HEK293 (cell line): ENCODE results near the gene MCM6.

Source experiments
- CTCF ChIA-PET: fragments of 350-600 bp; formaldehyde crosslinking; extraction: SDS; loops from one replicate; lab custom pipeline; 2021; ENCODE audit warnings: antibody characterized with exemption; lab: Yijun Ruan, JAX
- POLR2A ChIA-PET: fragments of 300-600 bp; formaldehyde crosslinking; extraction: SDS; loops from one replicate; lab custom pipeline; 2020; ENCODE audit warnings: antibody characterized with exemption, inconsistent platforms; lab: Yijun Ruan, JAX
- H3K27ac ChIP-seq: fragments of 200-500 bp; sonication (Bioruptor generic); 2 replicates; pipeline ENCODE4 v1.5.1; 2014; ENCODE audit warnings: low read depth, low read length, control low read depth, inconsistent platforms; ENCODE audit errors: extremely low read depth
- H3K36me3 ChIP-seq, 2 experiments: fragments of 200-500 bp in 1 of 2; sonication (Bioruptor generic) in 1 of 2; 1 replicate in 1 of 2; 2 replicates in 1 of 2; pipeline ENCODE4 v1.5.1; 2014 to 2017; ENCODE audit warnings: inconsistent platforms in 2 of 2, low read length in 2 of 2; ENCODE audit not compliant: control insufficient read depth in 2 of 2, insufficient read depth in 1 of 2
- H3K4me1 ChIP-seq: fragments of 200-500 bp; sonication (Bioruptor generic); 2 replicates; pipeline ENCODE4 v1.5.1; 2014; ENCODE audit warnings: mild to moderate bottlenecking, low read length, inconsistent platforms; ENCODE audit not compliant: control insufficient read depth, insufficient read depth
- H3K4me3 ChIP-seq: 2 replicates; pipeline ENCODE4 v1.5.1; 2011; ENCODE audit warnings: low read depth, mild to moderate bottlenecking, control low read depth, low read length, moderate library complexity
- H3K9me3 ChIP-seq: fragments of 200-500 bp; sonication (Bioruptor generic); 2 replicates; pipeline ENCODE4 v1.5.1; 2014; ENCODE audit warnings: low read depth, low read length, inconsistent platforms; ENCODE audit not compliant: control insufficient read depth, insufficient read depth
- GFI1B ChIP-seq: fragments of 450-650 bp; formaldehyde crosslinking; IDR thresholded peaks from 2 replicates; pipeline ENCODE4 v1.5.1; 2016; ENCODE audit warnings: missing biosample characterization, missing genetic modification characterization
- ZNF146 ChIP-seq: fragments of 450-650 bp; formaldehyde crosslinking; IDR thresholded peaks from 2 replicates; pipeline ENCODE4 v1.5.1; 2016; ENCODE audit warnings: missing biosample characterization, missing genetic modification characterization
- ZNF292 ChIP-seq: fragments of 450-650 bp; formaldehyde crosslinking; IDR thresholded peaks from 2 replicates; pipeline ENCODE4 v1.5.1; 2016; ENCODE audit warnings: low read depth, missing biosample characterization, missing genetic modification characterization, borderline replicate concordance
- ZNF426 ChIP-seq: fragments of 450-650 bp; formaldehyde crosslinking; IDR thresholded peaks from 2 replicates; pipeline ENCODE4 v1.5.1; 2017; ENCODE audit warnings: missing biosample characterization, missing genetic modification characterization, mild to moderate bottlenecking, inconsistent platforms, moderate library complexity
- ZNF76 ChIP-seq: fragments of 450-650 bp; formaldehyde crosslinking; IDR thresholded peaks from 2 replicates; pipeline ENCODE4; 2016; ENCODE audit warnings: low read depth, missing biosample characterization, missing genetic modification characterization, borderline replicate concordance
- ZNF792 ChIP-seq: fragments of 450-650 bp; formaldehyde crosslinking; IDR thresholded peaks from 2 replicates; pipeline ENCODE4 v1.5.1; 2016; ENCODE audit warnings: missing biosample characterization, missing genetic modification characterization
- TF ChIP-seq, protein P1 (sequence below): fragments of 450-650 bp; formaldehyde crosslinking; IDR thresholded peaks from 2 replicates; pipeline ENCODE4 v1.5.1; 2017; ENCODE audit warnings: missing biosample characterization, missing genetic modification characterization
- TF ChIP-seq, protein P2 (sequence below): fragments of 450-650 bp; formaldehyde crosslinking; IDR thresholded peaks from 2 replicates; pipeline ENCODE4 v1.5.1; 2016; ENCODE audit warnings: missing biosample characterization, missing genetic modification characterization
- TF ChIP-seq, protein P3 (sequence below): fragments of 450-650 bp; formaldehyde crosslinking; IDR thresholded peaks from 2 replicates; pipeline ENCODE4 v1.5.1; 2016; ENCODE audit warnings: missing biosample characterization, missing genetic modification characterization, borderline replicate concordance
- TF ChIP-seq, protein P4 (sequence below): fragments of 450-650 bp; formaldehyde crosslinking; IDR thresholded peaks from 2 replicates; pipeline ENCODE4 v1.5.0; 2017; ENCODE audit warnings: missing biosample characterization, missing genetic modification characterization, borderline replicate concordance
- TF ChIP-seq, protein P5 (sequence below): fragments of 450-650 bp; formaldehyde crosslinking; IDR thresholded peaks from 2 replicates; pipeline ENCODE4 v1.5.1; 2016; ENCODE audit warnings: missing biosample characterization, missing genetic modification characterization
- TF ChIP-seq, protein P6 (sequence below): fragments of 450-650 bp; formaldehyde crosslinking; IDR thresholded peaks from 2 replicates; pipeline ENCODE4 v1.5.1; 2016; ENCODE audit warnings: missing biosample characterization, missing genetic modification characterization, low read depth
- TF ChIP-seq, protein P7 (sequence below): IDR thresholded peaks from 2 replicates; pipeline ENCODE4 v1.6.1; 2011; ENCODE audit warnings: mild to moderate bottlenecking, low read depth, low read length, borderline replicate concordance

The MCM6 gene

DNA sequence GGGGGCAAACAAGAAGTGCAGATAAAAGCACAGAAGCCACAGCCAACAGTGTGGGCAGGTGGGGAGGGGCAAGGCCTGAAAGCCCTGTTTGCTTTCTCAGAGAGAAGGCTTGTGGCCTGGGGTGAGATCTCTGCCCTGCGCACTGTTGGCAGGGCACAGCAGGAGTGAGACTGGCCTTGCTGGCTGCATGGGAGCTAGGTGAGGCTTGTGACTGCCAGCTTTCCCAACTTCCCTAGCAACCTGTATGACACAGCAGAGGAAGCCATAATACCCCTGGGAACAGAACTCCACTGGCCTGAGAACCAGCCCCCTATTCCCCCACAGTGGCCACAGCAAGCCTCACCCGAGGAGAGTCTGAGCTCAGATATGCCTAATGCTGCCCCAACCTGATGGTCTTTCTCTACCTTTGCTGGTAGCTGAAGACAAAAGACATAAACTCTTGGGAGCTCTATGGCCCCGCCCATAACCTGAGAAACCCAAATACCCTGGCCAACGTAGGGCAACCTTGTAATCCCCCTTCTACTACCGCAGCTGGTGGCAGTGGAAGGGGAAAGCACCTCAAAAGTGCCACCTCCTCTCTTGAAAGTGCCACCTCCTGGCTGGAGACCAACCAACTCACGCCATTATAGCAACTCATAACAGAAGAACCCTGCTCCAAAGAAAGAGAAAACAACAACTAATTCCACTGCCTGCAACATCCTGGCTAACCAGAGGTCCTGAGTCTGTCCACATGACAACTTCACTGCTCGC is 83.7 kb downstream of the MCM6 start:
- TF ChIP-seq, protein P1, sequence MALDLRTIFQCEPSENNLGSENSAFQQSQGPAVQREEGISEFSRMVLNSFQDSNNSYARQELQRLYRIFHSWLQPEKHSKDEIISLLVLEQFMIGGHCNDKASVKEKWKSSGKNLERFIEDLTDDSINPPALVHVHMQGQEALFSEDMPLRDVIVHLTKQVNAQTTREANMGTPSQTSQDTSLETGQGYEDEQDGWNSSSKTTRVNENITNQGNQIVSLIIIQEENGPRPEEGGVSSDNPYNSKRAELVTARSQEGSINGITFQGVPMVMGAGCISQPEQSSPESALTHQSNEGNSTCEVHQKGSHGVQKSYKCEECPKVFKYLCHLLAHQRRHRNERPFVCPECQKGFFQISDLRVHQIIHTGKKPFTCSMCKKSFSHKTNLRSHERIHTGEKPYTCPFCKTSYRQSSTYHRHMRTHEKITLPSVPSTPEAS (tag by site-specific recombination), result no peak
- TF ChIP-seq ZNF292 (tag by site-specific recombination) (no peak), ZNF146 (no peak), ZNF76 (tag by site-specific recombination) (no peak), ZNF426 (tag by site-specific recombination) (no peak), GFI1B (tag by site-specific recombination) (no peak), ZNF792 (tag by site-specific recombination) (no peak)
- TF ChIP-seq, protein P2, sequence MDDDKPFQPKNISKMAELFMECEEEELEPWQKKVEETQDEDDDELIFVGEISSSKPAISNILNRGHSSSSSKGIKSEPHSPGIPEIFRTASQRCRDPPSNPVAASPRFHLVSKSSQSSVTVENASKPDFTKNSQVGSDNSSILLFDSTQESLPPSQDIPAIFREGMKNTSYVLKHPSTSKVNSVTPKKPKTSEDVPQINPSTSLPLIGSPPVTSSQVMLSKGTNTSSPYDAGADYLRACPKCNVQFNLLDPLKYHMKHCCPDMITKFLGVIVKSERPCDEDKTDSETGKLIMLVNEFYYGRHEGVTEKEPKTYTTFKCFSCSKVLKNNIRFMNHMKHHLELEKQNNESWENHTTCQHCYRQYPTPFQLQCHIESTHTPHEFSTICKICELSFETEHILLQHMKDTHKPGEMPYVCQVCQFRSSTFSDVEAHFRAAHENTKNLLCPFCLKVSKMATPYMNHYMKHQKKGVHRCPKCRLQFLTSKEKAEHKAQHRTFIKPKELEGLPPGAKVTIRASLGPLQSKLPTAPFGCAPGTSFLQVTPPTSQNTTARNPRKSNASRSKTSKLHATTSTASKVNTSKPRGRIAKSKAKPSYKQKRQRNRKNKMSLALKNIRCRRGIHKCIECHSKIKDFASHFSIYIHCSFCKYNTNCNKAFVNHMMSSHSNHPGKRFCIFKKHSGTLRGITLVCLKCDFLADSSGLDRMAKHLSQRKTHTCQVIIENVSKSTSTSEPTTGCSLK (tag by site-specific recombination), result no peak
- TF ChIP-seq, protein P3, sequence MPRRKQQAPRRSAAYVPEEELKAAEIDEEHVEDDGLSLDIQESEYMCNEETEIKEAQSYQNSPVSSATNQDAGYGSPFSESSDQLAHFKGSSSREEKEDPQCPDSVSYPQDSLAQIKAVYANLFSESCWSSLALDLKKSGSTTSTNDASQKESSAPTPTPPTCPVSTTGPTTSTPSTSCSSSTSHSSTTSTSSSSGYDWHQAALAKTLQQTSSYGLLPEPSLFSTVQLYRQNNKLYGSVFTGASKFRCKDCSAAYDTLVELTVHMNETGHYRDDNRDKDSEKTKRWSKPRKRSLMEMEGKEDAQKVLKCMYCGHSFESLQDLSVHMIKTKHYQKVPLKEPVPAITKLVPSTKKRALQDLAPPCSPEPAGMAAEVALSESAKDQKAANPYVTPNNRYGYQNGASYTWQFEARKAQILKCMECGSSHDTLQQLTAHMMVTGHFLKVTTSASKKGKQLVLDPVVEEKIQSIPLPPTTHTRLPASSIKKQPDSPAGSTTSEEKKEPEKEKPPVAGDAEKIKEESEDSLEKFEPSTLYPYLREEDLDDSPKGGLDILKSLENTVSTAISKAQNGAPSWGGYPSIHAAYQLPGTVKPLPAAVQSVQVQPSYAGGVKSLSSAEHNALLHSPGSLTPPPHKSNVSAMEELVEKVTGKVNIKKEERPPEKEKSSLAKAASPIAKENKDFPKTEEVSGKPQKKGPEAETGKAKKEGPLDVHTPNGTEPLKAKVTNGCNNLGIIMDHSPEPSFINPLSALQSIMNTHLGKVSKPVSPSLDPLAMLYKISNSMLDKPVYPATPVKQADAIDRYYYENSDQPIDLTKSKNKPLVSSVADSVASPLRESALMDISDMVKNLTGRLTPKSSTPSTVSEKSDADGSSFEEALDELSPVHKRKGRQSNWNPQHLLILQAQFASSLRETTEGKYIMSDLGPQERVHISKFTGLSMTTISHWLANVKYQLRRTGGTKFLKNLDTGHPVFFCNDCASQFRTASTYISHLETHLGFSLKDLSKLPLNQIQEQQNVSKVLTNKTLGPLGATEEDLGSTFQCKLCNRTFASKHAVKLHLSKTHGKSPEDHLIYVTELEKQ (tag by site-specific recombination), result no peak
- TF ChIP-seq, protein P4, sequence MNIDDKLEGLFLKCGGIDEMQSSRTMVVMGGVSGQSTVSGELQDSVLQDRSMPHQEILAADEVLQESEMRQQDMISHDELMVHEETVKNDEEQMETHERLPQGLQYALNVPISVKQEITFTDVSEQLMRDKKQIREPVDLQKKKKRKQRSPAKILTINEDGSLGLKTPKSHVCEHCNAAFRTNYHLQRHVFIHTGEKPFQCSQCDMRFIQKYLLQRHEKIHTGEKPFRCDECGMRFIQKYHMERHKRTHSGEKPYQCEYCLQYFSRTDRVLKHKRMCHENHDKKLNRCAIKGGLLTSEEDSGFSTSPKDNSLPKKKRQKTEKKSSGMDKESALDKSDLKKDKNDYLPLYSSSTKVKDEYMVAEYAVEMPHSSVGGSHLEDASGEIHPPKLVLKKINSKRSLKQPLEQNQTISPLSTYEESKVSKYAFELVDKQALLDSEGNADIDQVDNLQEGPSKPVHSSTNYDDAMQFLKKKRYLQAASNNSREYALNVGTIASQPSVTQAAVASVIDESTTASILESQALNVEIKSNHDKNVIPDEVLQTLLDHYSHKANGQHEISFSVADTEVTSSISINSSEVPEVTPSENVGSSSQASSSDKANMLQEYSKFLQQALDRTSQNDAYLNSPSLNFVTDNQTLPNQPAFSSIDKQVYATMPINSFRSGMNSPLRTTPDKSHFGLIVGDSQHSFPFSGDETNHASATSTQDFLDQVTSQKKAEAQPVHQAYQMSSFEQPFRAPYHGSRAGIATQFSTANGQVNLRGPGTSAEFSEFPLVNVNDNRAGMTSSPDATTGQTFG (tag by site-specific recombination), result no peak
- TF ChIP-seq, protein P5, sequence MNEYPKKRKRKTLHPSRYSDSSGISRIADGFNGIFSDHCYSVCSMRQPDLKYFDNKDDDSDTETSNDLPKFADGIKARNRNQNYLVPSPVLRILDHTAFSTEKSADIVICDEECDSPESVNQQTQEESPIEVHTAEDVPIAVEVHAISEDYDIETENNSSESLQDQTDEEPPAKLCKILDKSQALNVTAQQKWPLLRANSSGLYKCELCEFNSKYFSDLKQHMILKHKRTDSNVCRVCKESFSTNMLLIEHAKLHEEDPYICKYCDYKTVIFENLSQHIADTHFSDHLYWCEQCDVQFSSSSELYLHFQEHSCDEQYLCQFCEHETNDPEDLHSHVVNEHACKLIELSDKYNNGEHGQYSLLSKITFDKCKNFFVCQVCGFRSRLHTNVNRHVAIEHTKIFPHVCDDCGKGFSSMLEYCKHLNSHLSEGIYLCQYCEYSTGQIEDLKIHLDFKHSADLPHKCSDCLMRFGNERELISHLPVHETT (tag by site-specific recombination), result no peak
- TF ChIP-seq, protein P6, sequence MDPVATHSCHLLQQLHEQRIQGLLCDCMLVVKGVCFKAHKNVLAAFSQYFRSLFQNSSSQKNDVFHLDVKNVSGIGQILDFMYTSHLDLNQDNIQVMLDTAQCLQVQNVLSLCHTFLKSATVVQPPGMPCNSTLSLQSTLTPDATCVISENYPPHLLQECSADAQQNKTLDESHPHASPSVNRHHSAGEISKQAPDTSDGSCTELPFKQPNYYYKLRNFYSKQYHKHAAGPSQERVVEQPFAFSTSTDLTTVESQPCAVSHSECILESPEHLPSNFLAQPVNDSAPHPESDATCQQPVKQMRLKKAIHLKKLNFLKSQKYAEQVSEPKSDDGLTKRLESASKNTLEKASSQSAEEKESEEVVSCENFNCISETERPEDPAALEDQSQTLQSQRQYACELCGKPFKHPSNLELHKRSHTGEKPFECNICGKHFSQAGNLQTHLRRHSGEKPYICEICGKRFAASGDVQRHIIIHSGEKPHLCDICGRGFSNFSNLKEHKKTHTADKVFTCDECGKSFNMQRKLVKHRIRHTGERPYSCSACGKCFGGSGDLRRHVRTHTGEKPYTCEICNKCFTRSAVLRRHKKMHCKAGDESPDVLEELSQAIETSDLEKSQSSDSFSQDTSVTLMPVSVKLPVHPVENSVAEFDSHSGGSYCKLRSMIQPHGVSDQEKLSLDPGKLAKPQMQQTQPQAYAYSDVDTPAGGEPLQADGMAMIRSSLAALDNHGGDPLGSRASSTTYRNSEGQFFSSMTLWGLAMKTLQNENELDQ, result no peak
- TF ChIP-seq, protein P7, sequence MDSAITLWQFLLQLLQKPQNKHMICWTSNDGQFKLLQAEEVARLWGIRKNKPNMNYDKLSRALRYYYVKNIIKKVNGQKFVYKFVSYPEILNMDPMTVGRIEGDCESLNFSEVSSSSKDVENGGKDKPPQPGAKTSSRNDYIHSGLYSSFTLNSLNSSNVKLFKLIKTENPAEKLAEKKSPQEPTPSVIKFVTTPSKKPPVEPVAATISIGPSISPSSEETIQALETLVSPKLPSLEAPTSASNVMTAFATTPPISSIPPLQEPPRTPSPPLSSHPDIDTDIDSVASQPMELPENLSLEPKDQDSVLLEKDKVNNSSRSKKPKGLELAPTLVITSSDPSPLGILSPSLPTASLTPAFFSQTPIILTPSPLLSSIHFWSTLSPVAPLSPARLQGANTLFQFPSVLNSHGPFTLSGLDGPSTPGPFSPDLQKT, result no peak
- POLR2A ChIA-PET, result interaction anchor here (0.5 kb wide), 1 partner anchor 800 kb away, joined by 3 read pairs; no protein-coding TSS in a partner anchor
- no peaks in the 10 kb centered on the region for H3K4me1 ChIP-seq
- CTCF ChIA-PET, result no interaction called here
- H3K27ac ChIP-seq, result no peak overlapping the region
- H3K9me3 ChIP-seq, result no peaks in the 10 kb centered on the region
- H3K36me3 ChIP-seq, result peaks cover 0 to 6% of the 10 kb centered on the region in 2 experiments; a peak in 1 of 3 replicates
- H3K4me3 ChIP-seq, result no peak overlapping the region
